ENCODE measurements around the gene KRT80. TPM values are rescaled to one million over a fixed set of nuclear protein-coding genes. Genes with fewer than 3 reads are reported as not detected.

Gene KRT80
- total RNA-seq, 5 donors from 2014 or later (not counting 1 experiment from before 2014, with no cell fraction given), result 0.09 to 0.12 TPM; not detected in 3

GRCh38 chr12:52169886-52170285 lies 21.9 kb downstream of the KRT80 start:
- H3K9me3 Mint-ChIP-seq, result no peaks in the 10 kb centered on the region

GRCh38 chr12:52168019-52168717 lies 23.6 kb downstream of the KRT80 start:
- POLR2A ChIA-PET, result no interaction called here

More at GRCh38 chr12:52169886-52170285, 21.9 kb downstream of the KRT80 start:
- ATAC-seq (replicated peaks in 1 of 4) (no peak), DNase-seq (no peak)
- Mint-ChIP-seq H3K27ac (no peak overlapping the region), H3K36me3 (no peaks in the 10 kb centered on the region), H3K27me3 (no peaks in the 10 kb centered on the region), H3K4me1 (peaks cover 0 to 2% (median 0%) of the 10 kb centered on the region in 3 donors), H3K4me3 (no peak overlapping the region)
- H3K36me3 ChIP-seq (ENCODE audit: control insufficient read depth in 2 of 2, extremely low read depth in 1 of 2, insufficient read depth in 1 of 2, low read length in 1 of 2), result no peaks in the 10 kb centered on the region
- H3K27me3 ChIP-seq (replicated peaks in 1 of 2; ENCODE audit: control insufficient read depth in 2 of 2, extremely low read depth in 1 of 2, insufficient read depth in 2 of 2, low read length in 1 of 2), result peaks cover 0 to 16% of the 10 kb centered on the region in 2 experiments
- H3K9me3 ChIP-seq, result no peaks in the 10 kb centered on the region
- ChIA-PET POLR2A (no interaction called here), CTCF (interaction anchor here in 1 of 2 donors (0.8 kb wide), 1 partner anchor 709 kb away, joined by 3 read pairs; no protein-coding TSS in a partner anchor)
- H3K4me1 ChIP-seq (ENCODE audit: control insufficient read depth in 1 of 2, extremely low read depth in 1 of 2, insufficient read depth in 2 of 2, low read length in 2 of 2), result no peaks in the 10 kb centered on the region
- WGBS (ENCODE audit: insufficient coverage), result 100% methylated on average over 1 of the region's 1 CpG
- no peak overlapping the region for H3K4me3 ChIP-seq (ENCODE audit: control insufficient read depth in 1 of 2, extremely low read depth in 1 of 2, low read length in 1 of 2)
- H3K27ac ChIP-seq (ENCODE audit: low read length), result no peak overlapping the region

GRCh38 chr12:52167526-52167925 lies 24.3 kb downstream of the KRT80 start:
- ATAC-seq (replicated peaks in 1 of 4) (no peak), DNase-seq (no peak)
- Histone ChIP-seq H3K27me3 (replicated peaks in 1 of 2; ENCODE audit: control insufficient read depth in 2 of 2, extremely low read depth in 1 of 2, insufficient read depth in 2 of 2, low read length in 1 of 2) (peaks cover 0 to 22% of the 10 kb centered on the region in 2 experiments), H3K27ac (ENCODE audit: low read length) (no peak overlapping the region), H3K36me3 (ENCODE audit: control insufficient read depth in 2 of 2, extremely low read depth in 1 of 2, insufficient read depth in 1 of 2, low read length in 1 of 2) (no peaks in the 10 kb centered on the region), H3K4me3 (ENCODE audit: control insufficient read depth in 1 of 2, extremely low read depth in 1 of 2, low read length in 1 of 2) (no peak overlapping the region), H3K4me1 (ENCODE audit: control insufficient read depth in 1 of 2, extremely low read depth in 1 of 2, insufficient read depth in 2 of 2, low read length in 2 of 2) (peaks cover 0 to 7% of the 10 kb centered on the region in 2 experiments), H3K9me3 (no peaks in the 10 kb centered on the region)
- Mint-ChIP-seq H3K27me3 (no peaks in the 10 kb centered on the region), H3K4me1 (peaks cover 3 to 14% (median 13%) of the 10 kb centered on the region in 3 donors), H3K27ac (no peak overlapping the region), H3K9me3 (no peaks in the 10 kb centered on the region), H3K36me3 (no peaks in the 10 kb centered on the region), H3K4me3 (no peak overlapping the region)
- 29% methylated on average over 1 of the region's 3 CpGs for WGBS (ENCODE audit: insufficient coverage)
- POLR2A ChIA-PET, result no interaction called here
- CTCF ChIA-PET, result no interaction called here

More at GRCh38 chr12:52168019-52168717, 23.6 kb downstream of the KRT80 start:
- DNase-seq, result no peak
- Histone ChIP-seq H3K9me3 (no peaks in the 10 kb centered on the region), H3K4me3 (ENCODE audit: control insufficient read depth in 1 of 2, extremely low read depth in 1 of 2, low read length in 1 of 2) (no peak overlapping the region), H3K36me3 (ENCODE audit: control insufficient read depth in 2 of 2, extremely low read depth in 1 of 2, insufficient read depth in 1 of 2, low read length in 1 of 2) (no peaks in the 10 kb centered on the region), H3K4me1 (ENCODE audit: control insufficient read depth in 1 of 2, extremely low read depth in 1 of 2, insufficient read depth in 2 of 2, low read length in 2 of 2) (peaks cover 0 to 3% of the 10 kb centered on the region in 2 experiments), H3K27ac (ENCODE audit: low read length) (no peak overlapping the region), H3K27me3 (replicated peaks in 1 of 2; ENCODE audit: control insufficient read depth in 2 of 2, extremely low read depth in 1 of 2, insufficient read depth in 2 of 2, low read length in 1 of 2) (peaks cover 0 to 19% of the 10 kb centered on the region in 2 experiments)
- H3K9me3 Mint-ChIP-seq, result no peaks in the 10 kb centered on the region
- no peak for ATAC-seq (replicated peaks in 1 of 4)
- WGBS (ENCODE audit: insufficient coverage), result 87% methylated on average over 5 of the region's 12 CpGs
- peaks cover 3 to 8% (median 6%) of the 10 kb centered on the region in 3 donors for H3K4me1 Mint-ChIP-seq
- no peaks in the 10 kb centered on the region for H3K27me3 Mint-ChIP-seq
- CTCF ChIA-PET, result no interaction called here
- no peaks in the 10 kb centered on the region for H3K36me3 Mint-ChIP-seq
- no peak overlapping the region for H3K4me3 Mint-ChIP-seq
- H3K27ac Mint-ChIP-seq, result no peak overlapping the region

- Mint-ChIP-seq H3K9me3 (no peaks in the 10 kb centered on the region), H3K27ac (no peak overlapping the region), H3K4me1 (peaks cover 9 to 23% (median 21%) of the 10 kb centered on the region in 3 donors), H3K36me3 (no peaks in the 10 kb centered on the region), H3K27me3 (no peaks in the 10 kb centered on the region), H3K4me3 (no peak overlapping the region)
- ChIA-PET CTCF (no interaction called here), POLR2A (no interaction called here)
- Histone ChIP-seq H3K9me3 (no peaks in the 10 kb centered on the region), H3K27ac (ENCODE audit: low read length) (no peak overlapping the region), H3K36me3 (ENCODE audit: control insufficient read depth in 2 of 2, extremely low read depth in 1 of 2, insufficient read depth in 1 of 2, low read length in 1 of 2) (no peaks in the 10 kb centered on the region), H3K4me3 (ENCODE audit: control insufficient read depth in 1 of 2, extremely low read depth in 1 of 2, low read length in 1 of 2) (no peak overlapping the region), H3K4me1 (ENCODE audit: control insufficient read depth in 1 of 2, extremely low read depth in 1 of 2, insufficient read depth in 2 of 2, low read length in 2 of 2) (peaks cover 2 to 15% of the 10 kb centered on the region in 2 experiments), H3K27me3 (replicated peaks in 1 of 2; ENCODE audit: control insufficient read depth in 2 of 2, extremely low read depth in 1 of 2, insufficient read depth in 2 of 2, low read length in 1 of 2) (peaks cover 0 to 16% of the 10 kb centered on the region in 2 experiments)
- DNase-seq (no peak), ATAC-seq (replicated peaks in 1 of 4) (no peak)
- no CpG with 5 or more reads among the region's 1 CpG for WGBS (ENCODE audit: insufficient coverage)
These were observed 25.1 kb downstream of the KRT80 start for GRCh38 chr12:52166672-52167071.

GRCh38 chr12:52165096-52165855 lies 26.5 kb downstream of the KRT80 start:
- Mint-ChIP-seq H3K27ac (no peak overlapping the region), H3K4me1 (peaks cover 16 to 32% (median 32%) of the 10 kb centered on the region in 3 donors), H3K27me3 (no peaks in the 10 kb centered on the region), H3K9me3 (no peaks in the 10 kb centered on the region), H3K36me3 (no peaks in the 10 kb centered on the region), H3K4me3 (no peak overlapping the region)
- DNase-seq (no peak), ATAC-seq (replicated peaks in 1 of 4) (no peak)
- Histone ChIP-seq H3K9me3 (no peaks in the 10 kb centered on the region), H3K36me3 (ENCODE audit: control insufficient read depth in 2 of 2, extremely low read depth in 1 of 2, insufficient read depth in 1 of 2, low read length in 1 of 2) (no peaks in the 10 kb centered on the region), H3K4me1 (ENCODE audit: control insufficient read depth in 1 of 2, extremely low read depth in 1 of 2, insufficient read depth in 2 of 2, low read length in 2 of 2) (peaks cover 5 to 22% of the 10 kb centered on the region in 2 experiments), H3K27ac (ENCODE audit: low read length) (no peak overlapping the region), H3K4me3 (ENCODE audit: control insufficient read depth in 1 of 2, extremely low read depth in 1 of 2, low read length in 1 of 2) (no peak overlapping the region), H3K27me3 (replicated peaks in 1 of 2; ENCODE audit: control insufficient read depth in 2 of 2, extremely low read depth in 1 of 2, insufficient read depth in 2 of 2, low read length in 1 of 2) (peaks cover 0 to 16% of the 10 kb centered on the region in 2 experiments)
- ChIA-PET POLR2A (no interaction called here), CTCF (no interaction called here)
- 75% methylated on average over 10 of the region's 13 CpGs for WGBS (ENCODE audit: insufficient coverage)

GRCh38 chr12:52164624-52165023 lies 27.2 kb downstream of the KRT80 start:
- peaks cover 16 to 32% (median 32%) of the 10 kb centered on the region in 3 donors for H3K4me1 Mint-ChIP-seq
- H3K4me1 ChIP-seq (ENCODE audit: control insufficient read depth in 1 of 2, extremely low read depth in 1 of 2, insufficient read depth in 2 of 2, low read length in 2 of 2), result peaks cover 5 to 22% of the 10 kb centered on the region in 2 experiments
- H3K36me3 Mint-ChIP-seq, result no peaks in the 10 kb centered on the region
- H3K9me3 Mint-ChIP-seq, result no peaks in the 10 kb centered on the region
- no peaks in the 10 kb centered on the region for H3K9me3 ChIP-seq
- no peak overlapping the region for H3K4me3 Mint-ChIP-seq
- H3K36me3 ChIP-seq (ENCODE audit: control insufficient read depth in 2 of 2, extremely low read depth in 1 of 2, insufficient read depth in 1 of 2, low read length in 1 of 2), result no peaks in the 10 kb centered on the region
- H3K27me3 Mint-ChIP-seq, result no peaks in the 10 kb centered on the region
- no peak overlapping the region for H3K27ac ChIP-seq (ENCODE audit: low read length)
- ATAC-seq (replicated peaks in 1 of 4), result no peak
- peaks cover 0 to 16% of the 10 kb centered on the region in 2 experiments for H3K27me3 ChIP-seq (replicated peaks in 1 of 2; ENCODE audit: control insufficient read depth in 2 of 2, extremely low read depth in 1 of 2, insufficient read depth in 2 of 2, low read length in 1 of 2)
- POLR2A ChIA-PET, result no interaction called here
- 89% methylated on average over 8 of the region's 13 CpGs for WGBS (ENCODE audit: insufficient coverage)
- CTCF ChIA-PET, result no interaction called here
- no peak for DNase-seq
- H3K4me3 ChIP-seq (ENCODE audit: control insufficient read depth in 1 of 2, extremely low read depth in 1 of 2, low read length in 1 of 2), result no peak overlapping the region
- no peak overlapping the region for H3K27ac Mint-ChIP-seq

Data from T-cell (primary cell).